OCI-LY3 (cell line): Measurements from ENCODE around the gene PPP2R5A.

Source experiments
- EZH2phosphoT487 ChIP-seq: fragments of 200-600 bp; shearing (Covaris generic); IDR thresholded peaks from 2 replicates; pipeline ENCODE4 v1.6.1; 2018; ENCODE audit warnings: antibody characterized with exemption, mixed run types, low read depth
- TF ChIP-seq, protein P1 (sequence below): fragments of 200-600, 300-600 bp; sonication (generic); IDR thresholded peaks from 2 replicates; pipeline ENCODE4 v1.5.1; 2014; ENCODE audit warnings: antibody characterized with exemption, low read length, low read depth

- TF ChIP-seq, protein P1, sequence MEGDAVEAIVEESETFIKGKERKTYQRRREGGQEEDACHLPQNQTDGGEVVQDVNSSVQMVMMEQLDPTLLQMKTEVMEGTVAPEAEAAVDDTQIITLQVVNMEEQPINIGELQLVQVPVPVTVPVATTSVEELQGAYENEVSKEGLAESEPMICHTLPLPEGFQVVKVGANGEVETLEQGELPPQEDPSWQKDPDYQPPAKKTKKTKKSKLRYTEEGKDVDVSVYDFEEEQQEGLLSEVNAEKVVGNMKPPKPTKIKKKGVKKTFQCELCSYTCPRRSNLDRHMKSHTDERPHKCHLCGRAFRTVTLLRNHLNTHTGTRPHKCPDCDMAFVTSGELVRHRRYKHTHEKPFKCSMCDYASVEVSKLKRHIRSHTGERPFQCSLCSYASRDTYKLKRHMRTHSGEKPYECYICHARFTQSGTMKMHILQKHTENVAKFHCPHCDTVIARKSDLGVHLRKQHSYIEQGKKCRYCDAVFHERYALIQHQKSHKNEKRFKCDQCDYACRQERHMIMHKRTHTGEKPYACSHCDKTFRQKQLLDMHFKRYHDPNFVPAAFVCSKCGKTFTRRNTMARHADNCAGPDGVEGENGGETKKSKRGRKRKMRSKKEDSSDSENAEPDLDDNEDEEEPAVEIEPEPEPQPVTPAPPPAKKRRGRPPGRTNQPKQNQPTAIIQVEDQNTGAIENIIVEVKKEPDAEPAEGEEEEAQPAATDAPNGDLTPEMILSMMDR, result no peak
- no peak for TF ChIP-seq EZH2phosphoT487
Measured at GRCh38 chr1:212315184-212315583, 30.0 kb downstream of the PPP2R5A start.
